Gastrocnemius medialis (tissue), 4 donors: ENCODE results near the gene PARP12.

Experiments used
- POLR2A ChIP-seq, 2 donors: fragments of 450-650 bp; IDR thresholded peaks; one replicate each; pipeline ENCODE4 v1.6.1; 2017; ENCODE audit warnings: antibody characterized with exemption in 2 of 2, mild to moderate bottlenecking in 2 of 2, moderate library complexity in 2 of 2
- TF ChIP-seq, protein P1 (sequence below), 5 experiments: fragments of 450-650 bp in 3 of 5; fragments of 200-600 bp in 2 of 5; sonication (generic) in 2 of 5; IDR thresholded peaks in 4 of 5; conservative IDR thresholded peaks in 1 of 5; 1 replicate in 4 of 5; 2 replicates in 1 of 5; pipeline ENCODE4 v1.5.1; 2016 to 2019; ENCODE audit warnings: antibody characterized with exemption in 5 of 5, mild to moderate bottlenecking in 3 of 5, moderate library complexity in 3 of 5

- TF ChIP-seq, protein P1, sequence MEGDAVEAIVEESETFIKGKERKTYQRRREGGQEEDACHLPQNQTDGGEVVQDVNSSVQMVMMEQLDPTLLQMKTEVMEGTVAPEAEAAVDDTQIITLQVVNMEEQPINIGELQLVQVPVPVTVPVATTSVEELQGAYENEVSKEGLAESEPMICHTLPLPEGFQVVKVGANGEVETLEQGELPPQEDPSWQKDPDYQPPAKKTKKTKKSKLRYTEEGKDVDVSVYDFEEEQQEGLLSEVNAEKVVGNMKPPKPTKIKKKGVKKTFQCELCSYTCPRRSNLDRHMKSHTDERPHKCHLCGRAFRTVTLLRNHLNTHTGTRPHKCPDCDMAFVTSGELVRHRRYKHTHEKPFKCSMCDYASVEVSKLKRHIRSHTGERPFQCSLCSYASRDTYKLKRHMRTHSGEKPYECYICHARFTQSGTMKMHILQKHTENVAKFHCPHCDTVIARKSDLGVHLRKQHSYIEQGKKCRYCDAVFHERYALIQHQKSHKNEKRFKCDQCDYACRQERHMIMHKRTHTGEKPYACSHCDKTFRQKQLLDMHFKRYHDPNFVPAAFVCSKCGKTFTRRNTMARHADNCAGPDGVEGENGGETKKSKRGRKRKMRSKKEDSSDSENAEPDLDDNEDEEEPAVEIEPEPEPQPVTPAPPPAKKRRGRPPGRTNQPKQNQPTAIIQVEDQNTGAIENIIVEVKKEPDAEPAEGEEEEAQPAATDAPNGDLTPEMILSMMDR (IDR thresholded peaks at IDR 0.05 in 4 of 5, conservative IDR thresholded peaks at IDR 0.05 in 1 of 5), result no peak
- no peak for TF ChIP-seq POLR2A (IDR thresholded peaks at IDR 0.05)
These were observed 12.7 kb downstream of the PARP12 start for GRCh38 chr7:140050100-140050499.
